Astrocyte (in vitro differentiated cells and primary cell): Measurements from ENCODE around the gene SPATA25. TPM values are rescaled to one million over a fixed set of nuclear protein-coding genes. Genes with fewer than 3 reads are reported as not detected.
A peak's percentile ranks its signal among the peaks of the same experiment; 100 is the strongest.
"Not testable (repeated sequence)": the region's sequence is repeated elsewhere in the genome, so short reads cannot be mapped to it uniquely, and the experiment has no call there.

Experiments
- DNase-seq: peaks from one replicate; pipeline ENCODE4 v3.0.0-alpha.2; 2010; ENCODE audit warnings: low read depth
- FAIRE-seq: peaks from 2 replicates; lab custom pipeline; 2011; peaks lifted over from hg19 to GRCh38; lab: Jason Lieb, UNC
- H2AFZ ChIP-seq: 2 replicates; pipeline ENCODE4 v1.6.0; 2012; ENCODE audit warnings: low read depth, low read length, inconsistent platforms
- H3K27ac ChIP-seq: 2 replicates; pipeline ENCODE4 v1.5.1; 2011; ENCODE audit warnings: low read depth, low read length, inconsistent platforms
- H3K27me3 ChIP-seq: 2 replicates; pipeline ENCODE4 v1.6.0; 2011; ENCODE audit warnings: low read length, inconsistent platforms; ENCODE audit not compliant: insufficient read depth
- H3K36me3 ChIP-seq: 2 replicates; pipeline ENCODE4 v1.5.1; 2011; ENCODE audit warnings: low read length, inconsistent platforms; ENCODE audit not compliant: insufficient read depth
- H3K4me1 ChIP-seq: 2 replicates; pipeline ENCODE4 v1.5.1; 2011; ENCODE audit warnings: low read length, inconsistent platforms; ENCODE audit not compliant: insufficient read depth
- H3K4me2 ChIP-seq: 2 replicates; pipeline ENCODE4 v1.6.0; 2012; ENCODE audit warnings: low read length, inconsistent platforms
- H3K4me3 ChIP-seq: 2 replicates; pipeline ENCODE4 v1.5.1; 2011; ENCODE audit warnings: low read depth, mild to moderate bottlenecking, low read length, inconsistent platforms; ENCODE audit not compliant: insufficient read depth
- H3K79me2 ChIP-seq: 2 replicates; pipeline ENCODE4 v1.6.0; 2012; ENCODE audit warnings: mild to moderate bottlenecking, low read length, inconsistent platforms; ENCODE audit not compliant: insufficient read depth
- H3K9ac ChIP-seq: 2 replicates; pipeline ENCODE4 v1.6.0; 2012; ENCODE audit warnings: mild to moderate bottlenecking, low read length, inconsistent platforms
- H3K9me3 ChIP-seq: 2 replicates; pipeline ENCODE4 v1.5.1; 2012; ENCODE audit warnings: low read depth, mild to moderate bottlenecking, low read length, inconsistent platforms; ENCODE audit not compliant: insufficient read depth
- H4K20me1 ChIP-seq: 2 replicates; pipeline ENCODE4 v1.6.0; 2012; ENCODE audit warnings: low read length, inconsistent platforms; ENCODE audit not compliant: insufficient read depth
- H3K27ac Mint-ChIP-seq: one replicate; pipeline ENCODE4 v1.8.0; 2021; ENCODE audit warnings: mild to moderate bottlenecking, mixed read lengths; ENCODE audit not compliant: unreplicated experiment
- H3K27me3 Mint-ChIP-seq: one replicate; pipeline ENCODE4 v1.8.0; 2021; ENCODE audit warnings: low read depth, mixed read lengths; ENCODE audit not compliant: unreplicated experiment
- H3K36me3 Mint-ChIP-seq: one replicate; pipeline ENCODE4 v1.8.0; 2021; ENCODE audit warnings: low read depth, mixed read lengths; ENCODE audit not compliant: unreplicated experiment
- H3K4me1 Mint-ChIP-seq: one replicate; pipeline ENCODE4 v1.8.0; 2021; ENCODE audit warnings: low read depth, mixed read lengths; ENCODE audit not compliant: unreplicated experiment
- H3K4me3 Mint-ChIP-seq: one replicate; pipeline ENCODE4 v1.8.0; 2021; ENCODE audit warnings: mild to moderate bottlenecking, moderate library complexity, mixed read lengths; ENCODE audit not compliant: unreplicated experiment
- H3K9me3 Mint-ChIP-seq: one replicate; pipeline ENCODE4 v1.8.0; 2021; ENCODE audit warnings: mild to moderate bottlenecking, mixed read lengths; ENCODE audit not compliant: unreplicated experiment
- EZH2 ChIP-seq: IDR thresholded peaks from 2 replicates; pipeline ENCODE4 v1.6.1; 2012; ENCODE audit warnings: mild to moderate bottlenecking, low read length, inconsistent platforms; ENCODE audit not compliant: insufficient read depth
- total RNA-seq: library from RNA; stranded (reverse); gene quantifications from 2 replicates; pipeline ENCODE4 v1.2.1, GENCODE V29; 2021
- TF ChIP-seq, protein P1 (sequence below): IDR thresholded peaks from 2 replicates; pipeline ENCODE4 v1.5.1; 2011; ENCODE audit warnings: low read depth, mild to moderate bottlenecking, inconsistent platforms, low read length, moderate library complexity; ENCODE audit not compliant: insufficient read depth

SPATA25 gene
- total RNA-seq, 1 donor from 2014 or later, result 1.7 TPM

DNA sequence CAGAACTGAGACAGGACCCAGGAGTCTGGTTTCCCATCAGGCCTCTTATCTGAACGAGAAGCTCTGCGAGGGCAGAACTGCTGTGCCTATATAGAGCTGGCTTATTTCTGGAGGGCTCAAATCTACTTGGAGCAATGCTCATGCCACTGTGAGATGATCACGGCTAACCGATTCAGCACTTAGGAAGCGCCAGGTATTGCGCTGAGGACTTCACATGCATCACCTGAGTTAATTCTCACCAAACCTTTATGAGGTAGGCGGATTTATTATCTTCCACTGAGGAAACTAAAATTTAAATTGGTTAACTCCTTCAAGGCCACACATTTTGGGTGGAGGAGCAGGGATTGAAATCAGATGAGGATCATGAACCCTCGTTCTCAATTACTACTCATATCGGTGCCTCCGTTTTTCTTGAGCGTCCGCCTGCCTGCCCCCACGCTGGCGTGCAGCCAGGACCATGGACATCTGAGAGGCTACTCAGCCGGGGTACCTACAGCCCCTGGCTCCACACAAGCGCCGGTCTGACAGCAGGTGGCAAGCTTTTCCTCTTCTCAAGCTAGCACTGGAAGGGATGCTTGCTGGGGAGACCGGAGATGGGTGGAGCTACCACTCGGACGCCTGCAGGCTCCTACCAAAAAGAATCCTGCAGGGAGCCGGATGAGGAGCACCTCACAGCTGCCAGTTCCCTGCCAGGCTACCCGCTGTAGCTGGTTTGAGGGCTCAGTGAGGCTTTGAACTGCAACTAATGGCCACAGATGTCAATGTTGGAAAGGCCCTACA, 46.0 kb upstream of the SPATA25 start:
- Histone ChIP-seq H3K27ac (peak overlapping the region; percentile 100), H3K36me3 (peaks cover 9% of the 10 kb centered on the region), H3K4me2 (peak overlapping the region; percentile 94), H2AFZ (no peak overlapping the region), H3K9me3 (no peaks in the 10 kb centered on the region), H4K20me1 (peaks cover 42% of the 10 kb centered on the region), H3K4me3 (peak overlapping the region; percentile 75), H3K9ac (peak overlapping the region; percentile 100), H3K27me3 (no peaks in the 10 kb centered on the region), H3K4me1 (peaks cover 14% of the 10 kb centered on the region), H3K79me2 (peaks cover 39% of the 10 kb centered on the region)
- FAIRE-seq (no peak), DNase-seq (peak; percentile 62)
- H3K4me3 Mint-ChIP-seq, result peak overlapping the region; percentile 95
- TF ChIP-seq, protein P1, sequence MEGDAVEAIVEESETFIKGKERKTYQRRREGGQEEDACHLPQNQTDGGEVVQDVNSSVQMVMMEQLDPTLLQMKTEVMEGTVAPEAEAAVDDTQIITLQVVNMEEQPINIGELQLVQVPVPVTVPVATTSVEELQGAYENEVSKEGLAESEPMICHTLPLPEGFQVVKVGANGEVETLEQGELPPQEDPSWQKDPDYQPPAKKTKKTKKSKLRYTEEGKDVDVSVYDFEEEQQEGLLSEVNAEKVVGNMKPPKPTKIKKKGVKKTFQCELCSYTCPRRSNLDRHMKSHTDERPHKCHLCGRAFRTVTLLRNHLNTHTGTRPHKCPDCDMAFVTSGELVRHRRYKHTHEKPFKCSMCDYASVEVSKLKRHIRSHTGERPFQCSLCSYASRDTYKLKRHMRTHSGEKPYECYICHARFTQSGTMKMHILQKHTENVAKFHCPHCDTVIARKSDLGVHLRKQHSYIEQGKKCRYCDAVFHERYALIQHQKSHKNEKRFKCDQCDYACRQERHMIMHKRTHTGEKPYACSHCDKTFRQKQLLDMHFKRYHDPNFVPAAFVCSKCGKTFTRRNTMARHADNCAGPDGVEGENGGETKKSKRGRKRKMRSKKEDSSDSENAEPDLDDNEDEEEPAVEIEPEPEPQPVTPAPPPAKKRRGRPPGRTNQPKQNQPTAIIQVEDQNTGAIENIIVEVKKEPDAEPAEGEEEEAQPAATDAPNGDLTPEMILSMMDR, result no peak
- TF ChIP-seq EZH2, result no peak
- peaks cover 6% of the 10 kb centered on the region for H3K36me3 Mint-ChIP-seq
- peak overlapping the region; percentile 94 for H3K27ac Mint-ChIP-seq
- H3K9me3 Mint-ChIP-seq, result no peaks in the 10 kb centered on the region
- no peaks in the 10 kb centered on the region for H3K27me3 Mint-ChIP-seq
- peaks cover 2% of the 10 kb centered on the region for H3K4me1 Mint-ChIP-seq

DNA sequence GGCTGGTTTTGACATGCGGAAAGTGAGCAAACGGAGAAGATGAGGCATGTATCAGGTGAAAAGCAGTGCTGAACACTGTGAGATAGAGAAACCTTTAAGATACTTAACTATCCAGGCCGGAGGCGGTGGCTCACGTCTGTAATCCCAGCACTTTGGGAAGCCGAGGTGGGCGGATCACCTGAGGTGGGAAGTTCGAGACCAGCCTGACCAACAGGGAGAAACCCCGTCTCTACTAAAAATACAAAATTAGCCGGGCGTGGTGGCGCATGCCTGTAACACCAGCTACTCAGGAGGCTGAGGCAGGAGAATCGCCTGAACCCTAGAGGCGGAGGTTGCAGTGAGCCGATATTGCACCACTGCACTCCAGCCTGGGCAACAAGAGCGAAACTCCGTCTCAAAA, 44.3 kb upstream of the SPATA25 start:
- not testable (repeated sequence) for H3K27me3 ChIP-seq, H3K36me3 Mint-ChIP-seq, H3K36me3 ChIP-seq, H3K4me2 ChIP-seq, H3K9me3 ChIP-seq, H3K9ac ChIP-seq, DNase-seq, H3K9me3 Mint-ChIP-seq, H3K4me3 Mint-ChIP-seq, H3K4me3 ChIP-seq, H2AFZ ChIP-seq, H3K4me1 Mint-ChIP-seq, FAIRE-seq, H3K27me3 Mint-ChIP-seq, H3K27ac Mint-ChIP-seq, H3K27ac ChIP-seq
- H3K4me1 ChIP-seq, result peaks cover 13% of the 10 kb centered on the region
- peaks cover 26% of the 10 kb centered on the region for H3K79me2 ChIP-seq
- H4K20me1 ChIP-seq, result peaks cover 25% of the 10 kb centered on the region

DNA sequence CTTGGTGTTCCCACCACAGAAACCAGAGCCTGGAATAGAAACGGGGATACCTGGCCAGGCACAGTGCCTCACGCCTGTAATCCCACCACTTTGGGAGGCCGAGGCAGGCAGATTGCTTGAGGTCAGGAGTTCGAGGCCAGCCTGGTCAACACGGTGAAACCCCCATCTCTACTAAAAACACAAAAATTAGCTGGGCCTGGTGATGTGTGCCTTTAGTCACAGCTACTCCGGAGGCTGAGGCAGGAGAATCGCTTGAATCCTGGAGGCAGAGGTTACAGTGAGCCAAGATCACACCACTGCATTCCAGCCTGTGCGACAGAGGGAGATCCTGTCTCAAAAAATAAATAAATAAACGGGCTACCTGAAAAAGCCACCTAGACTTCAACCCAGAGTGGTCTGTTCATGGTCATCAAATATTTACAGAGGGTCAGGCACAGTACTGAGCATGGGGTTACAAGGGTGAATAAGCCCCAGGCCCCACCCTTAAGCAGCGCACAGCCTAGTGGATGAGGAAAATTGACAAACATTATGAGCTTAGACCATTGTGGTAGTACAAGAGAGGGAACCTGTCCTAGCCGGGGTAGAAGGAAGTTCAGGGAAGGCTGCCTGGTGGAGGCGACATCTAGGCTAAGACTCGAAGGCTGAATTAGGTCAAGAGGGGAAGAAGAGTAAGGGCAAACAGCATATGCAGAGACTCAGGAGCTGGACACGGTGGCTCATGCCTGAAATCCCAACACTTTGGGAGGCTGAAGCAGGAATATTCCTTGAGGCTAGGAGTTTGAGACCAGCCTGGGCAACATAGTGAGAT, 39.9 kb upstream of the SPATA25 start:
- FAIRE-seq, result no peak
- H3K9ac ChIP-seq, result no peak overlapping the region
- Mint-ChIP-seq H3K36me3 (no peaks in the 10 kb centered on the region), H3K27ac (no peak overlapping the region), H3K4me3 (no peak overlapping the region), H3K9me3 (no peaks in the 10 kb centered on the region), H3K4me1 (peaks cover 4% of the 10 kb centered on the region), H3K27me3 (no peaks in the 10 kb centered on the region)
- H3K4me3 ChIP-seq, result no peak overlapping the region
- H4K20me1 ChIP-seq, result no peaks in the 10 kb centered on the region
- H3K79me2 ChIP-seq, result no peaks in the 10 kb centered on the region
- H3K36me3 ChIP-seq, result no peaks in the 10 kb centered on the region
- H2AFZ ChIP-seq, result no peak overlapping the region
- no peaks in the 10 kb centered on the region for H3K9me3 ChIP-seq
- TF ChIP-seq EZH2, result no peak
- TF ChIP-seq, protein P1, result no peak
- no peak overlapping the region for H3K27ac ChIP-seq
- no peaks in the 10 kb centered on the region for H3K4me1 ChIP-seq
- no peak for DNase-seq
- no peak overlapping the region for H3K4me2 ChIP-seq
- H3K27me3 ChIP-seq, result no peaks in the 10 kb centered on the region
